BJ (cell line): ENCODE data around the gene DGLUCY. TPM values are rescaled to one million over a fixed set of nuclear protein-coding genes. Genes with fewer than 3 reads are reported as not detected.

Source experiments
- CTCF ChIA-PET: fragments of 350-600 bp; formaldehyde crosslinking; extraction: SDS; loops from one replicate; lab custom pipeline; 2021; ENCODE audit warnings: antibody characterized with exemption, inconsistent platforms; lab: Yijun Ruan, JAX
- POLR2A ChIA-PET: fragments of 300-600 bp; sonication (Branson Sonifier 250); formaldehyde crosslinking; extraction: SDS; loops from one replicate; lab custom pipeline; 2021; ENCODE audit warnings: antibody characterized with exemption; lab: Charles Lee
- DNase-seq: peaks from one replicate; pipeline ENCODE4 v3.0.0-alpha.2; 2011; ENCODE audit warnings: low read depth
- H3K27me3 ChIP-seq: 2 replicates; pipeline ENCODE4 v1.6.0; 2011; ENCODE audit warnings: low read length; ENCODE audit not compliant: control insufficient read depth, insufficient read depth
- H3K36me3 ChIP-seq: 2 replicates; pipeline ENCODE4 v1.5.1; 2011; ENCODE audit warnings: low read length; ENCODE audit not compliant: control insufficient read depth, insufficient read depth
- H3K4me3 ChIP-seq: 2 replicates; pipeline ENCODE4 v1.5.1; 2011; ENCODE audit warnings: low read depth, mild to moderate bottlenecking, control low read depth, low read length
- polyA plus RNA-seq: library from polyadenylated mRNA; depleted of rRNA; stranded (reverse); fragments of >200 nt; gene quantifications from 2 replicates; pipeline ENCODE4 v1.2.3, GENCODE V29; 2011
- TF ChIP-seq, protein P1 (sequence below): IDR thresholded peaks from 2 replicates; pipeline ENCODE4 v1.5.1; 2011; ENCODE audit warnings: low read depth, mild to moderate bottlenecking, control low read depth, inconsistent platforms, low read length, moderate library complexity; ENCODE audit not compliant: insufficient read depth

Gene DGLUCY
- polyA plus RNA-seq, 1 experiment = 18.9 TPM

DNA sequence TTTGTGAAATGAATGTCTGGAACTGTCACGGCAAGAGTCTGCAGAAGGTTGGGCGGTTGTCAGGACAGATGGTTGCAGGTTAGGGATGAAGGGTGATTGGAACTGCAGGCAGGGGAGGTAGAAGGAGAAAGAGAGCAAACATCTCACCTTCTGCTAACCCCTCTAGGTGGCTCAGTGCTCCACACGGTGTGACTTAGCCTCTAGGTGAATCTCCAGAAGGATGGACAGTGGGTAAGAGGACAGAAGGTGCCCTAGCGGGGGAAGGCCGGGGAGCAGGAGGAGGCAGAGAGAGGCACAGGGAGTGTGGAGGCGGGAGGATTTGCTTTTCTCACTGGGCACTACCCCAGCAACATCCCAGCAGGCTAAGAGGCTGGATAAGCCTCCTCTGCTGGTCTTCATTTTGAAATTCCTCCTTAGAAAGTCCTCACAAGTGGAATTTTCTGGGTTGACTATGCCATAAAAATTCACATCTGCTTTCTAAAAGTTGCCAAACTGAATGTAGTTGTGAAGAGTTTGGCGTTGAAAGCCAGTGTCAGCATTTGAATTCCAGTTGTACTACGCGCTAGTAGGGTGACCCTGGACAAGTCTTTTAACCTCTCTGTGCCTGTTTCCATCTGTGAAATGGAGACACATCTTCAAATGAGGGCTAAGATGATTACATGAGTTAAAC lies 141.3 kb downstream of the DGLUCY start:
- no peak overlapping the region for H3K4me3 ChIP-seq
- TF ChIP-seq, protein P1, sequence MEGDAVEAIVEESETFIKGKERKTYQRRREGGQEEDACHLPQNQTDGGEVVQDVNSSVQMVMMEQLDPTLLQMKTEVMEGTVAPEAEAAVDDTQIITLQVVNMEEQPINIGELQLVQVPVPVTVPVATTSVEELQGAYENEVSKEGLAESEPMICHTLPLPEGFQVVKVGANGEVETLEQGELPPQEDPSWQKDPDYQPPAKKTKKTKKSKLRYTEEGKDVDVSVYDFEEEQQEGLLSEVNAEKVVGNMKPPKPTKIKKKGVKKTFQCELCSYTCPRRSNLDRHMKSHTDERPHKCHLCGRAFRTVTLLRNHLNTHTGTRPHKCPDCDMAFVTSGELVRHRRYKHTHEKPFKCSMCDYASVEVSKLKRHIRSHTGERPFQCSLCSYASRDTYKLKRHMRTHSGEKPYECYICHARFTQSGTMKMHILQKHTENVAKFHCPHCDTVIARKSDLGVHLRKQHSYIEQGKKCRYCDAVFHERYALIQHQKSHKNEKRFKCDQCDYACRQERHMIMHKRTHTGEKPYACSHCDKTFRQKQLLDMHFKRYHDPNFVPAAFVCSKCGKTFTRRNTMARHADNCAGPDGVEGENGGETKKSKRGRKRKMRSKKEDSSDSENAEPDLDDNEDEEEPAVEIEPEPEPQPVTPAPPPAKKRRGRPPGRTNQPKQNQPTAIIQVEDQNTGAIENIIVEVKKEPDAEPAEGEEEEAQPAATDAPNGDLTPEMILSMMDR = no peak
- CTCF ChIA-PET = interaction anchor here (1.5 kb wide), 2 partner anchors 9 to 17 kb away, joined by 3 to 5 read pairs; no protein-coding TSS in a partner anchor
- POLR2A ChIA-PET = no interaction called here
- peaks cover 2% of the 10 kb centered on the region for H3K27me3 ChIP-seq
- H3K36me3 ChIP-seq = no peaks in the 10 kb centered on the region
- DNase-seq = no peak

DNA sequence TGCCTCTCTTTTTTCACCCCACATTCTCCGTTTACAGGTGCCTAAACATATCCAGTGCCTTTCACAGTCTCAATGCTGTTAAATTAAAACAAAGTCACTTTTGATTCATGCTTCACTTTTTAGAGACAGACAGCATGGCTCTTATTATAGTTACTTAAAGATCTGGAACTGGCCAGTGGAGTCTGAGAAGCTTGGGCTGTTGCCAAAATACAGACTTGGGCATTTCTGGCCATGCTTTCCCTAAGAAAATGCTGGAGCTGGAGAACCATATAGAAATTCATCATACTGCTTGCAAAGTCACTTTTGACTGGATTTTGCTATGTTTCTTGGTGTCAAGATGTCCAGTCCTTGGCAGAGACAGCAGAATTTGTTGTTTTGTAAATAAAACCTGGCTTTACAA lies 142.8 kb downstream of the DGLUCY start:
- Histone ChIP-seq H3K4me3 (no peak overlapping the region), H3K36me3 (no peaks in the 10 kb centered on the region), H3K27me3 (peaks cover 2% of the 10 kb centered on the region)
- no peak for DNase-seq
- ChIA-PET CTCF (interaction anchor here (1.5 kb wide), 2 partner anchors 8 to 15 kb away, joined by 3 to 5 read pairs; no protein-coding TSS in a partner anchor), POLR2A (no interaction called here)
- TF ChIP-seq, protein P1 = no peak

DNA sequence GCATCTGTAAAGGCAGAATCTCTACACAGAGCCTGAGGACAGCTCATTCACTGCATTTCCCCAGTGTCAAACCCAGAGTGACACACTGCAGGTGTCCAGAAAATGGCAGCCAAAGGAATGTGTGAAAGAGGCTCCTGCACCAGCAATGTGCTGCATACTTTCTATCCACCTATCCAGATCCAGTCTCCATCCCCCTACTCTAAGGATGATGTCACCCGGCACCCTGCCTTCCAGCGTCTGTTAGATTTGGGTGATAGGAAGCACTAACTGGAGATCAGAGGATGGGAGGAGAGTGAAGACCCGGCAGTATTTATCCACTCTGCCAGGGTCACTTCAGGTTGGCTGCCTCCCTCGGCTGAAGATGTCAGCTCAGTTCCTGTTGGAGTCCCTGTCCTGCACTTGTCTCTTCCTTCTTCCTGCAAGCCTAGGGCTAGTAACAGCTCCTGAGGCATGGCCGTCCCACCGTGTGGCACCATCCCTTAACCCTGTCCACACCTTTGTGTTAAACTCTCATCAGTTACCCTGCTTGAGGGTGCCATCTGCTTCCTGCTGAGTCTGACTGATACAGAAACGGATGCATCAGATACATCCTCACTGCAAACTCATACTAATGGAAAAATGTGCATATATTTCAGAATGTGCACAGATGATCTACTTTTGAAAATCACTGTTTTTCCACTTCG lies 143.6 kb downstream of the DGLUCY start:
- Histone ChIP-seq H3K36me3 (no peaks in the 10 kb centered on the region), H3K27me3 (peaks cover 2% of the 10 kb centered on the region), H3K4me3 (no peak overlapping the region)
- ChIA-PET CTCF (interaction anchor here (1.0 kb wide), 1 partner anchor 80 kb away, joined by 3 read pairs; no protein-coding TSS in a partner anchor), POLR2A (no interaction called here)
- TF ChIP-seq, protein P1 = no peak
- DNase-seq = no peak

DNA sequence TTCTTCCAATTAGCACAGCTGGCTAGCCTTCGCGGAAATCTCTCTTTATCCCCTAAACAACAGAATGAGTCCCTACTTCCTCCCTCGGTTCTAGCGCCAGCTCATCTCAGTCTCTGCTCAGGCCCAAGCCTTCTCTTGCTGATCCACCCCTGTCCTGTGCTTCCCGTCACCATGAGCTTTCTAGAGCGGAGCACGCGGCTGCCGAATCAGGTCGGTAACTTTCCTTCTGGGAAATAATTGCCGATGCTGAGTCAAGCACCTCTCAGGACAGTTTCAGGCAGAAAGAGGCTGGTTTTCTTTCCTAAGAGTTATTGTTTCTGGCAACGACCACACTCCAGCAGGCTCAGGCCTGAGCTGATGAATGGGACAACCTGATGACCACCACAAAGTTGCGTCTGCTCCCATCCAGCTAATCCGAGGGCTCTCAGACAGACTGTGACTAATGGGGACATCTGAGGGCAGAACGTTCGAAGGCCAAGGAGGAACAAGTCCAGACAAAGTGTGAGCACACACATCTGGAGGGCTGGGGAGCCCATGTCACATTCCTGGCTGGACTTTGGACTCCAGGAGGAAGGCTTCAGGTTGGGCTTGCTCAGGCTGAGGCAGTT lies 144.2 kb downstream of the DGLUCY start:
- ChIA-PET POLR2A (no interaction called here), CTCF (interaction anchor here (1.0 to 1.4 kb wide), 2 partner anchors 9 to 81 kb away, joined by 3 to 5 read pairs; no protein-coding TSS in a partner anchor)
- DNase-seq = no peak
- Histone ChIP-seq H3K36me3 (no peaks in the 10 kb centered on the region), H3K27me3 (peaks cover 2% of the 10 kb centered on the region), H3K4me3 (no peak overlapping the region)
- TF ChIP-seq, protein P1 = no peak

DNA sequence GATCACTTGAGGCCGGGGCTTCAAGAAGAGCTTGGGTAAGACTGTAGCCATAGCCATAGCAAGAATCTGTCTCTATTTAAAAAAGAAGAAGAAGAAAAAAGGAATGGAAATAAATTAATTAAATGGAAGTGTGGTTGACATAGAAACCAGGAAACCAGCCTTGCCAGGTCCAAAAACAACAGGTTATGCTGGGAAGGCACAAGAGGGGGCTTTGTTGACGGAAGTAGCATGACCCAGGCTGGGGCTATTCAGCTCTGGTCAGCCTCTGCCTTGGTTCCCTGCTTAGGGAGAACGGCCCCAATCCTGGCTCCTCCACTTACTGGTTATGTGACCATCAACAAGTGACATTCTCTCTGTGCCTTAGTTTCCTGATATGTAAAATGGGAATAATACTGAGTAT lies 145.0 kb downstream of the DGLUCY start:
- Histone ChIP-seq H3K27me3 (peaks cover 2% of the 10 kb centered on the region), H3K4me3 (no peak overlapping the region), H3K36me3 (no peaks in the 10 kb centered on the region)
- POLR2A ChIA-PET = no interaction called here
- no peak for DNase-seq
- TF ChIP-seq, protein P1 = no peak
- CTCF ChIA-PET = interaction anchor here (1.4 kb wide), 1 partner anchor 10 kb away, joined by 5 read pairs; no protein-coding TSS in a partner anchor
